Fibroblast of pulmonary artery (primary cell): ENCODE results near the gene PSMA3.

Experiments used
- DNase-seq: peaks from one replicate; pipeline ENCODE4 v3.0.0-alpha.2; 2010; ENCODE audit warnings: low read depth
- H3K4me3 ChIP-seq: replicated peaks from 2 replicates; pipeline ENCODE4 v1.5.1; 2011; ENCODE audit warnings: low read depth, mild to moderate bottlenecking, control low read depth, low read length, moderate library complexity
- TF ChIP-seq, protein P1 (sequence below): IDR thresholded peaks from 2 replicates; pipeline ENCODE4 v1.5.1; 2011; ENCODE audit warnings: mild to moderate bottlenecking, control low read depth, low read length, inconsistent platforms; ENCODE audit errors: missing control alignments

PSMA3 gene

DNA sequence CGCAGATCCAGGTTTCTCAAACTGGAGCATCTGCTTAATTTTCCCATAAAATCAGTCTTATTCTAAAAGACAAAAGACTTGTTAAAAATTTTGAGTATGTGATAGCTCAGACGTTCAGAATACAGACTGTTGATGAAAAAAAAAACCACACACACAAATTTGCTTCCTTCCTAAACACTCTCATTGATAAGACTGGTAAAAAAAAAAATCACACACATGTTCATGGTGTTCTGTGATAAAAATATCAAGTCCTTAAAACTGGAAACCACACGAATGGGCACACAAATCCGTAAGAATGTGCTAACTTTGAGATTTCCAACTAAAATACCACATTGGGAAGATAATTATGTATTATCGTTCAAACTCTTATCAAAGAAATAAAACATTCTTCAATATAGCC is 47.0 kb downstream of the PSMA3 start:
- H3K4me3 ChIP-seq, result no peak overlapping the region
- no peak for DNase-seq
- TF ChIP-seq, protein P1, sequence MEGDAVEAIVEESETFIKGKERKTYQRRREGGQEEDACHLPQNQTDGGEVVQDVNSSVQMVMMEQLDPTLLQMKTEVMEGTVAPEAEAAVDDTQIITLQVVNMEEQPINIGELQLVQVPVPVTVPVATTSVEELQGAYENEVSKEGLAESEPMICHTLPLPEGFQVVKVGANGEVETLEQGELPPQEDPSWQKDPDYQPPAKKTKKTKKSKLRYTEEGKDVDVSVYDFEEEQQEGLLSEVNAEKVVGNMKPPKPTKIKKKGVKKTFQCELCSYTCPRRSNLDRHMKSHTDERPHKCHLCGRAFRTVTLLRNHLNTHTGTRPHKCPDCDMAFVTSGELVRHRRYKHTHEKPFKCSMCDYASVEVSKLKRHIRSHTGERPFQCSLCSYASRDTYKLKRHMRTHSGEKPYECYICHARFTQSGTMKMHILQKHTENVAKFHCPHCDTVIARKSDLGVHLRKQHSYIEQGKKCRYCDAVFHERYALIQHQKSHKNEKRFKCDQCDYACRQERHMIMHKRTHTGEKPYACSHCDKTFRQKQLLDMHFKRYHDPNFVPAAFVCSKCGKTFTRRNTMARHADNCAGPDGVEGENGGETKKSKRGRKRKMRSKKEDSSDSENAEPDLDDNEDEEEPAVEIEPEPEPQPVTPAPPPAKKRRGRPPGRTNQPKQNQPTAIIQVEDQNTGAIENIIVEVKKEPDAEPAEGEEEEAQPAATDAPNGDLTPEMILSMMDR, result no peak

- H3K4me3 ChIP-seq, result no peak overlapping the region
- TF ChIP-seq, protein P1, result no peak
- DNase-seq, result no peak
Measured at GRCh38 chr14:58292187-58292586, 47.5 kb downstream of the PSMA3 start.

DNA sequence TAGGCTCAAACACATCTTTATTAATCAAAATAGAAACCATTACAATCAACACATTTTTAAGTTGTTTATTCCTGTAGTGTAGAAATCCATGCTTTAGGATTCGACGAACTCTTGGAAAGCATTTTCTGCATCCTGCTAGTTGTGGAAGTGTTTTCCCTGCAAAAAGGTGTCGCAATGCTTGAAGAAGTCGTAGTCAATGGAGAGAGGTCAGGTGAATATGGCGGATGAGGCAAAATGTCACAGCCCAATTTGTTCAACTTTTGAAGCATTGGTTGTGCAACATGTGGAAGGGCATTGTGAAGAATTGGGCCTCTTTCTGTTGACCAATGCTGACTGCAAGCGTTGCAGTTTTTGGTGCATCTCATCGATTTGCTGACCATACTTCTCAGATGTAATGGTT is 49.6 kb downstream of the PSMA3 start:
- DNase-seq, result no peak

DNA sequence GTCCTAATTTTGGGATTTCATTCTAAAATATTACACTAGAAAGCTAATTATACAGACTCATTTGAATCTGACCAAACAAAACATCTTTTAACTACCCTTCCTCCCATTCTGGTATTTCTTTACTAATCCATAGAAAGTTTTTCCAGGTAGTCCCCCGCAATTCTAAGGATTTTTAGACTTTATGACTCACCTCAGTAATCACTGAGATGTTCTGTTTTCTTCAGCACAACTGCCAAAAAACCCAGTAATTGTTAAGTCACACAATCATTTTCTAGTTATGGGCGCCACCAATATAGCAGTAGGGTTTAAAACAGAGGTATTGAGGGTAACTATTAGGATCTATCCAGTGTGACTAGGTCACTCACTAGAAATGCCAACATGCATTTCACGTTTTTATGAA is 52.1 kb downstream of the PSMA3 start:
- TF ChIP-seq, protein P1, result no peak
- peak; percentile 27 for DNase-seq
- peak overlapping the region; percentile 93 for H3K4me3 ChIP-seq

More for the DNA sequence above, 49.6 kb downstream of the PSMA3 start:
- TF ChIP-seq, protein P1, result no peak
- no peak overlapping the region for H3K4me3 ChIP-seq

GRCh38 chr14:58297412-58297761 is 52.7 kb downstream of the PSMA3 start:
- TF ChIP-seq, protein P1, result no peak
- DNase-seq, result no peak
- peak overlapping the region; percentile 93 for H3K4me3 ChIP-seq

GRCh38 chr14:58297762-58298476 is 53.3 kb downstream of the PSMA3 start:
- TF ChIP-seq, protein P1, result no peak
- peak overlapping the region; percentile 93 for H3K4me3 ChIP-seq
- peak; percentile 100 for DNase-seq
